GM23338 (cell line): Measurements from ENCODE around the gene PPM1E. TPM values are rescaled to one million over a fixed set of nuclear protein-coding genes. Genes with fewer than 3 reads are reported as not detected.

Experiments
- ATAC-seq: fragments of 200-7000 bp; cut with Tn5 transposase; 3 replicates; pipeline ENCODE4 v1.9.1; 2020
- DNase-seq: peaks from one replicate; pipeline ENCODE4 v3.0.0-alpha.2; 2015; ENCODE audit warnings: low spot score
- H2AFZ ChIP-seq: fragments of 200-600 bp; sonication (generic); 2 replicates; pipeline ENCODE4 v1.8.0; 2016; ENCODE audit warnings: antibody characterized with exemption, mild to moderate bottlenecking, moderate library complexity
- H3F3A ChIP-seq: fragments of 200-600 bp; sonication (generic); replicated peaks from 2 replicates; pipeline ENCODE4 v1.8.0; 2017; ENCODE audit warnings: antibody characterized with exemption, mixed run types, low read depth
- H3K27ac ChIP-seq: fragments of 200-600 bp; sonication (generic); 2 replicates; pipeline ENCODE4 v1.6.1; 2016; ENCODE audit warnings: low read depth
- H3K27me3 ChIP-seq: fragments of 200-600 bp; sonication (generic); 2 replicates; pipeline ENCODE4 v1.8.0; 2016; ENCODE audit warnings: mild to moderate bottlenecking, mixed run types, moderate library complexity; ENCODE audit not compliant: insufficient read depth
- H3K36me3 ChIP-seq: fragments of 200-600 bp; sonication (generic); 2 replicates; pipeline ENCODE4 v1.8.0; 2016; ENCODE audit warnings: mild to moderate bottlenecking; ENCODE audit not compliant: insufficient read depth
- H3K4me1 ChIP-seq: fragments of 200-600 bp; sonication (generic); 2 replicates; pipeline ENCODE4 v1.8.0; 2016; ENCODE audit warnings: mild to moderate bottlenecking, moderate library complexity; ENCODE audit not compliant: insufficient read depth
- H3K4me2 ChIP-seq: fragments of 200-600 bp; sonication (generic); 2 replicates; pipeline ENCODE4 v1.7.1; 2017; ENCODE audit warnings: mixed run types
- H3K4me3 ChIP-seq: fragments of 200-600 bp; sonication (generic); 2 replicates; pipeline ENCODE4 v1.6.1; 2016; ENCODE audit warnings: mixed run types
- H3K79me2 ChIP-seq: fragments of 200-600 bp; sonication (generic); replicated peaks from 2 replicates; pipeline ENCODE4 v1.8.0; 2017; ENCODE audit warnings: mild to moderate bottlenecking; ENCODE audit not compliant: insufficient read depth
- H3K9me2 ChIP-seq: fragments of 200-600 bp; sonication (generic); 2 replicates; pipeline ENCODE4 v1.8.0; 2017; ENCODE audit not compliant: insufficient read depth
- H4K20me1 ChIP-seq: fragments of 200-600 bp; sonication (generic); replicated peaks from 2 replicates; pipeline ENCODE4 v1.8.0; 2017; ENCODE audit warnings: mild to moderate bottlenecking; ENCODE audit not compliant: insufficient read depth
- H3K27ac Mint-ChIP-seq: 2 replicates; pipeline ENCODE4 v1.8.0; 2020; ENCODE audit warnings: inconsistent platforms, mild to moderate bottlenecking, moderate library complexity, mixed read lengths
- H3K27me3 Mint-ChIP-seq: 3 replicates; pipeline ENCODE4 v1.8.0; 2022; ENCODE audit warnings: low read depth, mild to moderate bottlenecking, moderate library complexity, mixed read lengths, inconsistent platforms; ENCODE audit not compliant: insufficient read depth, poor library complexity
- H3K36me3 Mint-ChIP-seq: 3 replicates; pipeline ENCODE4 v1.8.0; 2021; ENCODE audit warnings: low read depth, mild to moderate bottlenecking, inconsistent platforms, moderate library complexity, mixed read lengths
- H3K4me1 Mint-ChIP-seq: 3 replicates; pipeline ENCODE4 v1.8.0; 2020; ENCODE audit warnings: mild to moderate bottlenecking, inconsistent platforms, mixed read lengths
- H3K4me3 Mint-ChIP-seq: 3 replicates; pipeline ENCODE4 v1.8.0; 2021; ENCODE audit warnings: moderate library complexity, mild to moderate bottlenecking, inconsistent platforms, mixed read lengths
- H3K9me3 Mint-ChIP-seq: 3 replicates; pipeline ENCODE4 v1.8.0; 2020; ENCODE audit warnings: moderate library complexity, mild to moderate bottlenecking, inconsistent platforms, mixed read lengths
- CREB1 ChIP-seq: fragments of 250-450 bp; sonication (Bioruptor Pico); IDR thresholded peaks from 2 replicates; pipeline ENCODE4 v1.5.0; 2020; ENCODE audit warnings: low read depth, mild to moderate bottlenecking, moderate library complexity
- ETS1 ChIP-seq: IDR thresholded peaks from 2 replicates; pipeline ENCODE4 v1.6.1; 2016; ENCODE audit warnings: antibody characterized with exemption
- EZH2 ChIP-seq: fragments of 200-600 bp; sonication (generic); IDR thresholded peaks from one replicate; pipeline ENCODE4 v1.8.0; 2017; ENCODE audit warnings: antibody characterized with exemption, mild to moderate bottlenecking, low read depth; ENCODE audit not compliant: unreplicated experiment
- EZH2phosphoT487 ChIP-seq: fragments of 200-600 bp; sonication (generic); IDR thresholded peaks from one replicate; pipeline ENCODE4 v1.8.1; 2018; ENCODE audit warnings: antibody characterized with exemption; ENCODE audit not compliant: unreplicated experiment
- JUNB ChIP-seq: IDR thresholded peaks from one replicate; pipeline ENCODE4 v1.6.1; 2016; ENCODE audit warnings: antibody characterized with exemption; ENCODE audit not compliant: unreplicated experiment
- NANOG ChIP-seq: IDR thresholded peaks from 2 replicates; pipeline ENCODE4 v1.6.1; 2016; ENCODE audit warnings: antibody characterized with exemption, borderline replicate concordance
- POLR2AphosphoS5 ChIP-seq: IDR thresholded peaks from 2 replicates; pipeline ENCODE4 v1.6.1; 2016; ENCODE audit warnings: antibody characterized with exemption, low read depth
- STAT1 ChIP-seq: IDR thresholded peaks from one replicate; pipeline ENCODE4 v1.6.1; 2016; ENCODE audit warnings: antibody characterized with exemption; ENCODE audit not compliant: unreplicated experiment
- ZNF114 ChIP-seq: fragments of 250-450 bp; sonication (Bioruptor Pico); IDR thresholded peaks from 2 replicates; pipeline ENCODE4 v1.5.0; 2020; ENCODE audit warnings: mild to moderate bottlenecking, moderate library complexity
- ZNF331 ChIP-seq: fragments of 250-450 bp; sonication (Bioruptor Pico); IDR thresholded peaks from 2 replicates; pipeline ENCODE4 v1.5.0; 2020; ENCODE audit warnings: low read depth, mild to moderate bottlenecking, moderate library complexity
- polyA plus RNA-seq: library from polyadenylated mRNA; unstranded; fragments of >200 nt; fragmentation: Nextera tagmentation; extraction: Ambion mirVana; gene quantifications from 2 replicates; pipeline ENCODE4 v1.2.1, GENCODE V29; 2016
- total RNA-seq: library from RNA; depleted of rRNA; stranded (reverse); fragments of >200 nt; shearing (Covaris generic); gene quantifications from 2 replicates; pipeline ENCODE4 v1.2.3, GENCODE V29; 2014
- TF ChIP-seq, protein P1 (sequence below): IDR thresholded peaks from one replicate; pipeline ENCODE4 v1.6.1; 2018; ENCODE audit warnings: antibody characterized with exemption; ENCODE audit not compliant: unreplicated experiment
- TF ChIP-seq, protein P2 (sequence below): fragments of 250-450 bp; sonication (Bioruptor Pico); IDR thresholded peaks from 2 replicates; pipeline ENCODE4 v1.5.0; 2020; ENCODE audit warnings: mild to moderate bottlenecking, moderate library complexity
- TF ChIP-seq, protein P3 (sequence below), 2 experiments: fragments of 200-600 bp in 1 of 2; sonication (generic) in 1 of 2; conservative IDR thresholded peaks; 2 replicates each; pipeline versions ENCODE4 v1.5.1 to v1.6.1; 2016 to 2017; ENCODE audit warnings: antibody characterized with exemption in 2 of 2, low read depth in 2 of 2, mild to moderate bottlenecking in 2 of 2, moderate library complexity in 1 of 2

PPM1E gene
- total and polyA plus RNA-seq, 2 experiments from 2014 or later = 2.1 to 13.8 TPM

DNA sequence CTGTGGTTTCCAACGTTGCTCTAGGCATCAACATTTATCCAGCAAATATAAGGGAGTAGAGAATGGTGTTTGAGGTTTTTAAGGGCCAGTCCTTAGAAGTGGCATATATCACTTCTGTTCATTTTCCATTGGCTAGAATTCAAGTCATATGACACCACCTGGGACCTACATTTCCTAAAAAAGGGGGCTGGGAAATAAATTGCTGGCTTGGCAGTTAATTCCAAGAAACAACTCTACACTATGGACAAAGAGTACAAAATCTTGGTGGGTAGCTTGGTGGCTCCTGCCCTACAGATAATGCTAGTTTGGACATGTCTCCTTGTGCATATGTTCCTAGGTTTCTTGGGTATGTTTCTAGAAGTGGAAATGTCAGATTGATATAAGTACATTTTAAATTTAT is 7.6 kb downstream of the PPM1E start:
- H3K27me3 Mint-ChIP-seq = peaks cover 3% of the 10 kb centered on the region
- no peak overlapping the region for H3K4me3 Mint-ChIP-seq
- Histone ChIP-seq H3K36me3 (no peaks in the 10 kb centered on the region), H4K20me1 (peaks cover 6% of the 10 kb centered on the region; the same call in 1 of the 2 replicates), H3K27me3 (peaks cover under 1% of the 10 kb centered on the region; the same call in 1 of the 2 replicates), H3K9me2 (no peaks in the 10 kb centered on the region), H3K79me2 (peaks cover under 1% of the 10 kb centered on the region; the same call in 1 of the 2 replicates), H3K4me1 (no peaks in the 10 kb centered on the region), H3K27ac (no peak overlapping the region), H2AFZ (no peak overlapping the region), H3F3A (no peaks in the 10 kb centered on the region), H3K4me3 (no peak overlapping the region), H3K4me2 (no peak overlapping the region)
- no peaks in the 10 kb centered on the region for H3K4me1 Mint-ChIP-seq
- DNase-seq = no peak
- H3K36me3 Mint-ChIP-seq = no peaks in the 10 kb centered on the region
- H3K9me3 Mint-ChIP-seq = no peaks in the 10 kb centered on the region
- no peak for ATAC-seq
- TF ChIP-seq, protein P1, sequence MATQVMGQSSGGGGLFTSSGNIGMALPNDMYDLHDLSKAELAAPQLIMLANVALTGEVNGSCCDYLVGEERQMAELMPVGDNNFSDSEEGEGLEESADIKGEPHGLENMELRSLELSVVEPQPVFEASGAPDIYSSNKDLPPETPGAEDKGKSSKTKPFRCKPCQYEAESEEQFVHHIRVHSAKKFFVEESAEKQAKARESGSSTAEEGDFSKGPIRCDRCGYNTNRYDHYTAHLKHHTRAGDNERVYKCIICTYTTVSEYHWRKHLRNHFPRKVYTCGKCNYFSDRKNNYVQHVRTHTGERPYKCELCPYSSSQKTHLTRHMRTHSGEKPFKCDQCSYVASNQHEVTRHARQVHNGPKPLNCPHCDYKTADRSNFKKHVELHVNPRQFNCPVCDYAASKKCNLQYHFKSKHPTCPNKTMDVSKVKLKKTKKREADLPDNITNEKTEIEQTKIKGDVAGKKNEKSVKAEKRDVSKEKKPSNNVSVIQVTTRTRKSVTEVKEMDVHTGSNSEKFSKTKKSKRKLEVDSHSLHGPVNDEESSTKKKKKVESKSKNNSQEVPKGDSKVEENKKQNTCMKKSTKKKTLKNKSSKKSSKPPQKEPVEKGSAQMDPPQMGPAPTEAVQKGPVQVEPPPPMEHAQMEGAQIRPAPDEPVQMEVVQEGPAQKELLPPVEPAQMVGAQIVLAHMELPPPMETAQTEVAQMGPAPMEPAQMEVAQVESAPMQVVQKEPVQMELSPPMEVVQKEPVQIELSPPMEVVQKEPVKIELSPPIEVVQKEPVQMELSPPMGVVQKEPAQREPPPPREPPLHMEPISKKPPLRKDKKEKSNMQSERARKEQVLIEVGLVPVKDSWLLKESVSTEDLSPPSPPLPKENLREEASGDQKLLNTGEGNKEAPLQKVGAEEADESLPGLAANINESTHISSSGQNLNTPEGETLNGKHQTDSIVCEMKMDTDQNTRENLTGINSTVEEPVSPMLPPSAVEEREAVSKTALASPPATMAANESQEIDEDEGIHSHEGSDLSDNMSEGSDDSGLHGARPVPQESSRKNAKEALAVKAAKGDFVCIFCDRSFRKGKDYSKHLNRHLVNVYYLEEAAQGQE = no peak
- no peak for TF ChIP-seq EZH2
- TF ChIP-seq CREB1 = no peak
- TF ChIP-seq ETS1 = no peak
- TF ChIP-seq, protein P2, sequence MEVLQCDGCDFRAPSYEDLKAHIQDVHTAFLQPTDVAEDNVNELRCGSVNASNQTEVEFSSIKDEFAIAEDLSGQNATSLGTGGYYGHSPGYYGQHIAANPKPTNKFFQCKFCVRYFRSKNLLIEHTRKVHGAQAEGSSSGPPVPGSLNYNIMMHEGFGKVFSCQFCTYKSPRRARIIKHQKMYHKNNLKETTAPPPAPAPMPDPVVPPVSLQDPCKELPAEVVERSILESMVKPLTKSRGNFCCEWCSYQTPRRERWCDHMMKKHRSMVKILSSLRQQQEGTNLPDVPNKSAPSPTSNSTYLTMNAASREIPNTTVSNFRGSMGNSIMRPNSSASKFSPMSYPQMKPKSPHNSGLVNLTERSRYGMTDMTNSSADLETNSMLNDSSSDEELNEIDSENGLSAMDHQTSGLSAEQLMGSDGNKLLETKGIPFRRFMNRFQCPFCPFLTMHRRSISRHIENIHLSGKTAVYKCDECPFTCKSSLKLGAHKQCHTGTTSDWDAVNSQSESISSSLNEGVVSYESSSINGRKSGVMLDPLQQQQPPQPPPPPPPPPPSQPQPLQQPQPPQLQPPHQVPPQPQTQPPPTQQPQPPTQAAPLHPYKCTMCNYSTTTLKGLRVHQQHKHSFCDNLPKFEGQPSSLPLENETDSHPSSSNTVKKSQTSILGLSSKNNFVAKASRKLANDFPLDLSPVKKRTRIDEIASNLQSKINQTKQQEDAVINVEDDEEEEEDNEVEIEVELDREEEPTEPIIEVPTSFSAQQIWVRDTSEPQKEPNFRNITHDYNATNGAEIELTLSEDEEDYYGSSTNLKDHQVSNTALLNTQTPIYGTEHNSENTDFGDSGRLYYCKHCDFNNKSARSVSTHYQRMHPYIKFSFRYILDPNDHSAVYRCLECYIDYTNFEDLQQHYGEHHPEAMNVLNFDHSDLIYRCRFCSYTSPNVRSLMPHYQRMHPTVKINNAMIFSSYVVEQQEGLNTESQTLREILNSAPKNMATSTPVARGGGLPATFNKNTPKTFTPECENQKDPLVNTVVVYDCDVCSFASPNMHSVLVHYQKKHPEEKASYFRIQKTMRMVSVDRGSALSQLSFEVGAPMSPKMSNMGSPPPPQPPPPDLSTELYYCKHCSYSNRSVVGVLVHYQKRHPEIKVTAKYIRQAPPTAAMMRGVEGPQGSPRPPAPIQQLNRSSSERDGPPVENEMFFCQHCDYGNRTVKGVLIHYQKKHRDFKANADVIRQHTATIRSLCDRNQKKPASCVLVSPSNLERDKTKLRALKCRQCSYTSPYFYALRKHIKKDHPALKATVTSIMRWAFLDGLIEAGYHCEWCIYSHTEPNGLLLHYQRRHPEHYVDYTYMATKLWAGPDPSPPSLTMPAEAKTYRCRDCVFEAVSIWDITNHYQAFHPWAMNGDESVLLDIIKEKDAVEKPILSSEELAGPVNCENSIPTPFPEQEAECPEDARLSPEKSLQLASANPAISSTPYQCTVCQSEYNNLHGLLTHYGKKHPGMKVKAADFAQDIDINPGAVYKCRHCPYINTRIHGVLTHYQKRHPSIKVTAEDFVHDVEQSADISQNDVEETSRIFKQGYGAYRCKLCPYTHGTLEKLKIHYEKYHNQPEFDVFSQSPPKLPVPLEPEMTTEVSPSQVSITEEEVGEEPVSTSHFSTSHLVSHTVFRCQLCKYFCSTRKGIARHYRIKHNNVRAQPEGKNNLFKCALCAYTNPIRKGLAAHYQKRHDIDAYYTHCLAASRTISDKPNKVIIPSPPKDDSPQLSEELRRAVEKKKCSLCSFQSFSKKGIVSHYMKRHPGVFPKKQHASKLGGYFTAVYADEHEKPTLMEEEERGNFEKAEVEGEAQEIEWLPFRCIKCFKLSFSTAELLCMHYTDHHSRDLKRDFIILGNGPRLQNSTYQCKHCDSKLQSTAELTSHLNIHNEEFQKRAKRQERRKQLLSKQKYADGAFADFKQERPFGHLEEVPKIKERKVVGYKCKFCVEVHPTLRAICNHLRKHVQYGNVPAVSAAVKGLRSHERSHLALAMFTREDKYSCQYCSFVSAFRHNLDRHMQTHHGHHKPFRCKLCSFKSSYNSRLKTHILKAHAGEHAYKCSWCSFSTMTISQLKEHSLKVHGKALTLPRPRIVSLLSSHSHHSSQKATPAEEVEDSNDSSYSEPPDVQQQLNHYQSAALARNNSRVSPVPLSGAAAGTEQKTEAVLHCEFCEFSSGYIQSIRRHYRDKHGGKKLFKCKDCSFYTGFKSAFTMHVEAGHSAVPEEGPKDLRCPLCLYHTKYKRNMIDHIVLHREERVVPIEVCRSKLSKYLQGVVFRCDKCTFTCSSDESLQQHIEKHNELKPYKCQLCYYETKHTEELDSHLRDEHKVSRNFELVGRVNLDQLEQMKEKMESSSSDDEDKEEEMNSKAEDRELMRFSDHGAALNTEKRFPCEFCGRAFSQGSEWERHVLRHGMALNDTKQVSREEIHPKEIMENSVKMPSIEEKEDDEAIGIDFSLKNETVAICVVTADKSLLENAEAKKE (CRISPR knock-in tag) = no peak
- TF ChIP-seq, protein P3, sequence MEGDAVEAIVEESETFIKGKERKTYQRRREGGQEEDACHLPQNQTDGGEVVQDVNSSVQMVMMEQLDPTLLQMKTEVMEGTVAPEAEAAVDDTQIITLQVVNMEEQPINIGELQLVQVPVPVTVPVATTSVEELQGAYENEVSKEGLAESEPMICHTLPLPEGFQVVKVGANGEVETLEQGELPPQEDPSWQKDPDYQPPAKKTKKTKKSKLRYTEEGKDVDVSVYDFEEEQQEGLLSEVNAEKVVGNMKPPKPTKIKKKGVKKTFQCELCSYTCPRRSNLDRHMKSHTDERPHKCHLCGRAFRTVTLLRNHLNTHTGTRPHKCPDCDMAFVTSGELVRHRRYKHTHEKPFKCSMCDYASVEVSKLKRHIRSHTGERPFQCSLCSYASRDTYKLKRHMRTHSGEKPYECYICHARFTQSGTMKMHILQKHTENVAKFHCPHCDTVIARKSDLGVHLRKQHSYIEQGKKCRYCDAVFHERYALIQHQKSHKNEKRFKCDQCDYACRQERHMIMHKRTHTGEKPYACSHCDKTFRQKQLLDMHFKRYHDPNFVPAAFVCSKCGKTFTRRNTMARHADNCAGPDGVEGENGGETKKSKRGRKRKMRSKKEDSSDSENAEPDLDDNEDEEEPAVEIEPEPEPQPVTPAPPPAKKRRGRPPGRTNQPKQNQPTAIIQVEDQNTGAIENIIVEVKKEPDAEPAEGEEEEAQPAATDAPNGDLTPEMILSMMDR (conservative IDR thresholded peaks at IDR 0.05; ENCODE audit: low read depth in 2 of 2) = no peak
- no peak for TF ChIP-seq EZH2phosphoT487
- no peak for TF ChIP-seq ZNF331 (CRISPR knock-in tag)
- TF ChIP-seq POLR2AphosphoS5 = no peak
- TF ChIP-seq NANOG = no peak
- TF ChIP-seq JUNB = no peak
- no peak for TF ChIP-seq ZNF114 (CRISPR knock-in tag)
- TF ChIP-seq STAT1 = no peak
- H3K27ac Mint-ChIP-seq = no peak overlapping the region
